Hematopoietic multipotent progenitor cell (in vitro differentiated cells): ENCODE results near the gene DUSP7. TPM values are rescaled to one million over a fixed set of nuclear protein-coding genes. Genes with fewer than 3 reads are reported as not detected.
"Not testable (repeated sequence)": the region's sequence is repeated elsewhere in the genome, so short reads cannot be mapped to it uniquely, and the experiment has no call there.

ENCODE experiments used
- DNase-seq, 3 donors: peaks; one replicate each; pipeline ENCODE4 v3.0.0-alpha.2; 2011 to 2015; ENCODE audit warnings: low read depth in 2 of 3, low spot score in 2 of 3
- total RNA-seq: library from RNA; depleted of rRNA; stranded (reverse); fragments of >200 nt; gene quantifications from one replicate; pipeline ENCODE4 v1.2.3, GENCODE V29; 2012

Gene DUSP7
- total RNA-seq, 1 donor, result 25.3 TPM

GRCh38 chr3:52051444-52051843, 4.9 kb downstream of the DUSP7 start:
- DNase-seq, result no peak

GRCh38 chr3:52050571-52050970, 5.8 kb downstream of the DUSP7 start:
- no peak for DNase-seq

- no peak for DNase-seq
These were observed 6.9 kb downstream of the DUSP7 start for GRCh38 chr3:52049503-52049902.

- DNase-seq, result no peak
These were observed 8.9 kb downstream of the DUSP7 start for GRCh38 chr3:52047295-52047960.

GRCh38 chr3:52046902-52047239, 9.5 kb downstream of the DUSP7 start:
- no peak for DNase-seq

- DNase-seq, result no peak
These were observed 10.0 kb downstream of the DUSP7 start for GRCh38 chr3:52046186-52046901.

GRCh38 chr3:52044869-52045619, 11.3 kb downstream of the DUSP7 start:
- DNase-seq, result peak in 1 of 3 donors; percentile 55

DNA sequence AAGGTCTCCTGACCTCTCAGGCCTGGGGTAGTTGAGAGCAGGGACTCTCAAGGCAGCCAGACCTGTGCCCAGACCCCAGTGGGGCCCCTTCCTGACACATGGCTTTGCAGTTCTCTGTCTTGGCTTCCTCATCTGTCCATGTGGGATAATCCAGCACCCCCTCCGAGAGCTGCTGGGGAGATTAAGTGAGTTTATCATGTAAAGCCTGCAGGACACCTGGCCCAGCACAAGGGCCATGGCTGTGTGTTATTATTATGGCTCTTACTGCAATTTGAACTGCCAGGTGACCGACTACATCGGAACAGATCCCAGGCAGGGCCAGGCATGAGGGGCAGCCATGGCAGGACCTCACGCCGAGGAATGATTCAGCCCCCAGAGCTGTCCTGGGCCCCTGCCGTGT, 12.6 kb downstream of the DUSP7 start:
- DNase-seq, result no peak

DNA sequence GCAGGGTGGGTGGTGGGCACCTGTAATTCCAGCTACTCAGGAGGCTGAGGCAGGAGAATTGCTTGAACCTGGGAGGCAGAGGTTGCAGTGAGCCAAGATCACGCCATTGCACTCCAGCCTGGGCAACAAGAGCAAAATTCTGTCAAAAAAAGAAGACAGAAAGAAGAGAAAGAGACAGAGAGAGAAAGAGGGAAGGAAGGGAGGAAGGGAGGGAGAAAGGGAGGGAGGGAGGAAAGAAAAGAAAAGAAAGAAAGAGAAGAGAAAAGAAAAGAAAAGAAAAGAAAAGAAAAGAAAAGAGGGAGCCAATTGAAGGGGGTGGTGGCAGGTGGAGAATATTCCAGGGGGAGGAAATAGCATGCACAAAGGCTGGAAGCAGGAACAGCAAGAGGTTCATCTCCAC, 13.3 kb downstream of the DUSP7 start:
- not testable (repeated sequence) for DNase-seq

- DNase-seq, result peak in 1 of 3 donors; percentile 14
These were observed 15.1 kb downstream of the DUSP7 start for GRCh38 chr3:52041118-52041731.

- no peak for DNase-seq
These were observed 15.8 kb downstream of the DUSP7 start for GRCh38 chr3:52040600-52040999.

GRCh38 chr3:52039846-52040245, 16.5 kb downstream of the DUSP7 start:
- DNase-seq, result no peak

GRCh38 chr3:52039426-52039825, 16.9 kb downstream of the DUSP7 start:
- DNase-seq, result no peak

DNA sequence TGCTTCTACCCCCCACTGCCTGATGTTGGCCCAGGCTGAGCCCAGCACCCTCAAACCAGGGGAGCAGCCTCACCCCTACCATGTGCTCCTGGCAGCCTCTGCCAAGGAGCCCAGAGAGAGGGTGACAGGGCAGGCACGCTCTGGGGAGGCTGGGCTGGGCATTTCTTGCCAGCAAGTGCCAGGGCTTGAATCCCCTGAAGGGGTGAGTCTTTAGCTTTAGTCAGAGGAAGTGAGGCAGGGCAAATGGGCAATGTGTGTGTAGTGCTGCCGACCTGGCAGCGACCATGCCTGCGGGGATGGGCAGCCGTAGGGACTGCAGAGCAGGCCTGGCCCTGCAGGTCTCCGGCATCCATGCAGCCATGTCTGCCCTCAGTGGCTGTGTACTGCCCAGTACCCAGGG, 18.1 kb downstream of the DUSP7 start:
- DNase-seq, result no peak

GRCh38 chr3:52037291-52037690, 19.1 kb downstream of the DUSP7 start:
- no peak for DNase-seq

DNA sequence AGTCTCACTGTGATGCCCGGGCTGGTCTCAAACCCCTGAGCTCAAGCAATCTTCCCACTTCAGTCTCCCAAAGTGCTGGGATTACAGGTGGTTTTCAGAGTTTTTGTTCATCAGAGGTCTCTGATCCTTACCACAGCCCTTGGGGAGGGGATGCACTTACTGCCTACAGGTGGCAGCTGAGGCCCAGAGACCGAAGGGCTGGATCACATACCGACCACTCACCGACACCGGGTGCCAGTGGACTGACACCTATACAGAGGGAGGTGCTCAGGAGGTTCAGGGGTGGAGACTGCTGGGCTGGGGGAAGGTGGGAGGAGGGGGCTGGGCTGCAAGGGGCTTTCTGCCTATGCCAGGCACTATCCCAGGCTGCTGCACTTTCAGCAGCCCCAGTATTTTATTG, 19.5 kb downstream of the DUSP7 start:
- DNase-seq, result peak in 1 of 3 donors; percentile 26

GRCh38 chr3:52036222-52036694, 20.1 kb downstream of the DUSP7 start:
- no peak for DNase-seq

DNA sequence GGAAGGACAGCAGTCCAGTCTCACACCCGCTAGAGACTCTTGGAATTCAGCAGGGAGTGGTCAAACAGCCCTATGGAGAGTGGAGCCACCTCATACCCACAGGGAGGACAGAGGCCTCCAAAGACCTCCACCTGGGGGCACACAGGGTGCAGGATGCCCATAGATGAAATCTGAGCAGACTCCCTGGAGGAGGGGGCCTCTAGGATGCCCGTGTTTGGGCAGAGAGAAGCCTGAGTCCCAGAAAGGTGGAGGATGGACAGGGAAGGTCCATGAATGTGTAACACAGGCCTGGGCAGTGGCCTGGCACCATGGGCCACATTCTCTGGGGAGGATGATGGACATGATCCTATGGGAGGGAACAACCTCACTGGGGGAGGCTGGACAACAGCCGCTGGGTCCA, 21.7 kb downstream of the DUSP7 start:
- DNase-seq, result no peak

DNA sequence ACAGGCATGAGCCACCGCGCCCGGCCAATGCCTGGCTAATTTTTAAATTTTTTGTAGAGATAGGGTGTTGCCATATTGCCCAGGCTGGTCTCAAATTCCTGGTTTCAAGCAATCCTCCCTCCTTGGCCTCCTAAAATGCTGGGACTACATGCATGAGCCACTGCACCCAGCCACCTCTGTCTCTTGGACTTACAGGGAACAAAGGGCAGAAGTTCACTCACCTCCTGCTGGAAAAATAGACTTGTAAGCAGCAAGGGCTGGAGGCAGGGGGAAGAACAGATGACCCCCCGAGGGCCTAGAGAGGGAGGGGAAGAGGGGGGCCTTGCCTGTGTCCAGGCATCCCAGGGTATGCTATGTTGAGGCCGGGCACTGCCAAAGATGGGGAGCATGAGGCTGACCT, 22.2 kb downstream of the DUSP7 start:
- DNase-seq, result no peak

- DNase-seq, result not testable (repeated sequence)
These were observed 22.6 kb downstream of the DUSP7 start for GRCh38 chr3:52033748-52034147.

GRCh38 chr3:52032702-52033408, 23.5 kb downstream of the DUSP7 start:
- DNase-seq, result no peak
